Cerebellar nuclear complex (tissue), 1 donor: Measurements from ENCODE around the gene GRAMD1A.
"Not testable (repeated sequence)": the region's sequence is repeated elsewhere in the genome, so short reads cannot be mapped to it uniquely, and the experiment has no call there.

Experiments used
- DNase-seq, 2 experiments: peaks; one replicate each; lab custom pipeline; 2025; lab: John Stamatoyannopoulos, UW

Gene GRAMD1A

DNA sequence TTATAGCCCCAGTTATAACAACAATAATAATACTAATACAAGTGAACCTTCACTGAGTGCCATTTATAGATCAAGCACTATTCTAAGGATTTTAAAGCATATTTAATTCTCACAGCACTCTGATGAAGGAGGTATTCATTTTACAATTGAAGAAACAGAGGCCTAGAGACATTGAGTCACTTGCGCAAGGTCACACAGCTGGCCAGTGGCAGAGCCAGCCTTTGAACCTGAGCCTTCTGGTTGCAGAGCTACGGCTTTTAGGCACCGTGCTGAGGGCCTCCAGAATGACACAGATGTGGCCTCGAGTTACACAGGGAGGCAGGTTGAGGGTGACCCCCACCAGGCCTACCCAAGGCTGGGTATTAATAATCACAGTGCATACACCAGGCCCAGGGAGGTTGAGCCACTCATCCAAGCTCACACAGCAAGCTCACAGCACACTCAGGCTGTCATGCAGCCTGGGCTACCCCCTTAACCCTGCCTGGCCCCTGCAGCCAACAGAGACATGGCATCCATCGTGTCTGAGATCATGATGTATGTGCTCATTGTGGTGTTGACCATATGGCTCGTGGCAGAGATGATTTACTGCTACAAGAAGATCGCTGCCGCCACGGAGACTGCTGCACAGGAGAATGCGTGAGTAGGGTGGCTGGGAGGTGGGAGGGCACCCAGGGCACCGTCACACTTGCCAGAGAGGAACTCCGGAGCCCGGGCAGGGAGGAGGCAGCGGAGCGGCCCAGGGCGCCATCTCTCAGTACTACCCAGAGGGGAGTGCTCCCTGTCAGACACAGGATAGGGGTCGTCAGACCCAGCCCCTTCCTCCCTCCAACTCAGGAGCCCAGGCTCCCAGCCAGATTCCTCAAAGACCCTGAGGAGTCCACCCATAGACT lies 38.7 kb downstream of the GRAMD1A start:
- no peak for DNase-seq

- DNase-seq, result no peak
Observed at GRCh38 chr19:35039881-35040825, 40.0 kb downstream of the GRAMD1A start.

DNA sequence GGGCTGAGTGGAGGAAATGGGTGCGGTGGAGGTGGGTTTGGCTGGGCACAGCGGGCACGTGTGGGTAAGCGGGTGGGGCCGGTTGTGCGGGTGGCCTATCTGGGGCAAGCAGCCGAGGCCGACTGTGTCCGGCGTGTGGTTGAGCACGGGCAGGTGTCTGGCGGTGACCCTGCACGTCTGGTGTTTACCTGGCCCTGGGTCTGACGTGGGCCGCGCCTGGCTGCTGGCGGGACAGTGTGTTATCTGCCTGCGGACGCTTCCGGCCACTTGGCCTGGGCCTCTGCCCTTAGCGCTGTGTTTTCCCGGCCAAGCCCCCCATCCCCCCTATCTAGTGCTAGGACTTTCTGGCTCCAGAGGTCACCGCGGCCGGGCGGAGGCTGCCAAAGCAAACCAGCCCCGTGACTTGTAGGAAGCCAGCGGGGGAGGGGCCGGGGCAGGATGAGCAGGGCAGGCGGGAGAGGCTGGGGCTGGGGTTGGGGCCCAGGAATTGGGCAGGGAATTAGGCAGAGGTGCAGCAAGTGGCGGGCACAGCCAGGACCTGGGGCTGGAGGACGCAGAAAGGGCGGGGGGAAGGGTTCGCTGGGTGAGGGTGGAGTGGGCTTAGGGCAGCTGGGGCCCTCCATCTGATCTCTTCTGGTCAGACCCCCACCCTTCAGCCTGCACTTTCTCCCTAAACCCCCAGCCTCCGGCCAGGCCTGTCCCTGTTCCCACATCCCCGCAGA lies 40.9 kb downstream of the GRAMD1A start:
- DNase-seq, result peak in 1 of 2 experiments; percentile 38

- DNase-seq, result no peak
Observed at GRCh38 chr19:35041548-35042055, 41.5 kb downstream of the GRAMD1A start, which contains the start of gene HPN. Gene HPN (plus strand): TSS chr19:35041721. CDS start chr19:35042507, 786 bp downstream.

DNA sequence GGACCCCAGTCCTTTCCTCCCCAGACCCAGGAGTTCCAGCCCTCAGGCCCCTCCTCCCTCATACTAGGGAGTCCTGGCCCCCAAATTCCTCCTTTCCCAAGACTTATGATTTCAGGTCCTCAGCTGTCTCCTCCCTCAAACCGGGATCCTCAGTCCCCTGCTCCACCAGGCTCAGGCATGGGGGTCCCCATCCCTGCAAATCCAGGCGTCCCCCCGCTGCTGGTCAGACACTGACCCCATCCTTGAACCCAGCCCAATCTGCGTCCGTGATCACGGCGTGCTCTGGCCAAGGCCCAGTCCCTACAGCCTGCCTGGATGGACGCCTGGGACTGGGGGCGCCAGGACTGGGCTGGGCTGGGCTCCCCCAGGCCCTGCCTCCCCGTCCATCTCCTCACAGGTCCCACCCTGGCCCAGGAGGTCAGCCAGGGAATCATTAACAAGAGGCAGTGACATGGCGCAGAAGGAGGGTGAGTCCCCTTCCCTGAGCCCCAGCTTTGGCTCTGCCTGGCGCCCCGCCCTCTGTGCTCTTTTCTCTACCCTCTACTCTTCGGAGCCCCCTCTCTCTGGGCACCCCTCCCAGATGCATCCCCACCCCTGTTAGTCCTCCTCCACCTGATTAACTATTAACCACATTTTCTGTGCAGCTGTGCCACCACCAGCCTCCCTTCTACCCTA lies 42.1 kb downstream of the GRAMD1A start:
- no peak for DNase-seq

DNA sequence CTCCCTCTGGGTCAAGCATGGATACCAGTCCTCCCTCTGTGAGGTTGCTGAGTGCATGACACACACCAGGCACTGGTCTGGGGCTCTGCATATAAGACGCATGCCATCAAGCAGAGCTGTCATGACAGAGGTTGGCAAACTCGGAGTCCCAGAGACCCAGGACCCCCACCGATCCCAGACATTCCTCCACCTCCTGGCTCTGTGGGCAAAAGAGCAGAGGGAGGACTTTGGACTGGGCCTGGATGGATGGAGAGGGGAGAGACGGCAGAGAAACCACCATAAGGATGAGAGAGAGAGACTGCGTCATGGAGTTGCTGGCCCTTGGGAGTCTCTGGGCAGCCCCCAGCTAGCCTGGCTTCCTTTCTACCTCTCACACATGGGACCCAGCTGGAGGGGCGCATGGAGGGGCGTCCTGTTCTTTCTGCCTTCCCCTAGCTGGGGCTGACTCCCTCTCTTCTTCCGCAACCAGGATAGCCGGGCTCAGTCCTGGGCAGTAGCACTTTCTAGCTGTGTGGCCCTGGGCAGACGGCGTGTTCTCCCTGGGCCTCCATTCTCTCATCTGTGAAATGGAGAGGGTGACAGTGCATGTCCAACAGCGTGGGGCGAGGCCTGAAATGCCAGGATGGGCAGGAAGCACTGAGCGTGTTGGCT lies 43.0 kb downstream of the GRAMD1A start:
- no peak for DNase-seq

GRCh38 chr19:35043906-35044305 lies 43.8 kb downstream of the GRAMD1A start:
- DNase-seq, result no peak

GRCh38 chr19:35044317-35045117 lies 44.4 kb downstream of the GRAMD1A start:
- DNase-seq, result peak in 1 of 2 experiments; percentile 53

GRCh38 chr19:35045667-35046300 lies 45.7 kb downstream of the GRAMD1A start:
- no peak for DNase-seq

DNA sequence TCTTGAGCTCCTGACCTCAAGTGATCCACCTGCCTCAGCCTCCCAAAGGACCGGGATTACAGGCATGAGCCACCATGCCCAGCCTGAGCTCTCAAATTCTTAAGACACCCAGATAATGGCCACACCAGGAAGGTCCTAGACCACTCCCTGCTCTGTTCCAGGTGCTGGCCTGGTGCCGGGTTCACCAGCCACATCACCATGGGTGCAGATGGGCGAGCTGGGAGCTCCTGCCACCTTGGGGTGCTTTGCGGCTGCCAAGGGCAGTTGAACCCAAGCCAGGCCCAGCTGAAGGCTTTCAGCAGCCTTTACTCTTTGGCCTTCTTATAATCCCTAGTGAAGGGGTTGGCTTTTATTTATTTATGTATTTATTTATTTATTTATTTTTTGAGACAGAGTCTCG lies 46.3 kb downstream of the GRAMD1A start:
- DNase-seq, result no peak

DNA sequence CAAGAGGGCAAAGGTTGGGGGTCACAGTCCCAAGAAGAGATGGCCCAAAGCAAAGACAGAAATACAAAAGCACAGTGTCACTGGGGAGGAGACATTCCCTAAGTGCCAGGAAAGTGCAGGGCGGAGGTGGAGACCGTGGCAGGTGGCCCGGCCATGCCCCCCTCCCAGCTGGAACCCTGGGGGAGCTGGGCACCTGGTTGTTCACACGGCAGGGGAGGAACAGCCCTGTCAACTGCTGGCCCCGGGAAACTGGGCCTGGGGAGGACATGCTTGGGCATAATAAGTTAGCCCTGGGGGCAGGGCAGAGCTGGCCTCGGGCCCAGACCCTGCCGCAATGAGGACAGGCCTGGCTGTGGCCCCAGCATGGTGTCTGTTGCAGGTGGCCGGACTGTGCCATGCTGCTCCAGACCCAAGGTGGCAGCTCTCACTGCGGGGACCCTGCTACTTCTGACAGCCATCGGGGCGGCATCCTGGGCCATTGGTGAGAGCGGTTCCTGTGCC lies 48.8 kb downstream of the GRAMD1A start:
- peak in 1 of 2 experiments; percentile 40 for DNase-seq

DNA sequence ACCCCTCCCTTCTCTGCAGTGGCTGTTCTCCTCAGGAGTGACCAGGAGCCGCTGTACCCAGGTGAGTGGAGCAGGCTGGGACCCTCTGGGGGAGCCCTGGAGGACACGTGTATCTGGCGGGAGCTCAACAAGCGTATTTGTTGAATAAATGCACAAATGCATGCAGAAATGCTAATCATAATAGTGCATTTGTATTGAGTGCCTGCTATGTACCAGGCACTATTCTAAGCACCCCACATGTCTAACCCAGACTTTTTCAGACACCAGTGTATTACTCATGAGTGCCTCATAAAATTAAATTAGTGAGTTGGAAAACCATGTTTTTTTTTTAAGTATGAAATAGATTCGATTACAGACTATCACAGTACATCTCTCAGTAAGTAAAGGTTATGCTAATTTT lies 49.3 kb downstream of the GRAMD1A start:
- no peak for DNase-seq

- not testable (repeated sequence) for DNase-seq
Observed at GRCh38 chr19:35050662-35051061, 50.5 kb downstream of the GRAMD1A start.

DNA sequence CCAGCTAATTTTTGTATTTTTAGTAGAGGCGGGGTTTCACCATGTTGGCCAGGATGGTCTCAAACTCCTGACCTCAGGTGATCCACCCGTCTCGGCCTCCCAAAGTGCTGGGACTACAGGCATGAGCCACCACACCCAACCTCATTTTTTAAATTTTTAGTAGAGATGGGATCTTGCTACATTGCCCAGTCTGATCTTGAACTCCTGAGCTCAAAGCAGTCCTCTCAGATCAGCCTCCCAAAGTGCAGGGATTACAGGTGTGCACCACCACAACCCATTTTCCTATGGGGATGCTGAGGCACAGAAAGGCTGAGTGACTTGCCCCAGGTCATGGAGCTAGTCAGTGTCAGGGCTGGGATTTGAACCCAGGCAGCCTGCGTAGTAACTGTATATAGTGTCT lies 51.1 kb downstream of the GRAMD1A start:
- DNase-seq, result not testable (repeated sequence)

DNA sequence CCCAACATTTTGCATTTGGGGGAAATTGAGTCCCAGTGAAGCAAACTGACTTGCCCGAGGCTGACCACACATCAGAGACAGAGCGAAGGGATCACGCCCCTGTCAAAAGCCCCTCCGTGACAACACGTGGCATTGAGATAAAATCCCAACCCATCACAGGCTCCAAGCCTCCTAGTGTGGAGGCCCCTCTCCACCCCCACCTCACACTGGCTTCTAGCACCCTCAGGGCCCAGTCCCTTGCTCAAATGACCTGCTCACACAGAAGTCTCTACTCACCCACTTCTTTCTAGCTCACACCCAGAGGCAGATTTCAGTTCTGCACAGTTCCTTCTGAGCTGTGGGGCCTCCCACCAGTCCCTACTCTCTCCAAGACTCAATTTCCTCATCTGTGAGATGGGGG lies 51.7 kb downstream of the GRAMD1A start:
- no peak for DNase-seq

- DNase-seq, result no peak
Observed at GRCh38 chr19:35052599-35053190, 52.6 kb downstream of the GRAMD1A start.

- DNase-seq, result no peak
Observed at GRCh38 chr19:35053667-35054293, 53.7 kb downstream of the GRAMD1A start.

GRCh38 chr19:35054626-35055025 lies 54.5 kb downstream of the GRAMD1A start:
- no peak for DNase-seq
